K562 (cell line): ENCODE measurements around the gene SLC5A12. TPM values are rescaled to one million over a fixed set of nuclear protein-coding genes. Genes with fewer than 3 reads are reported as not detected.

Source experiments
- DEAF1 ChIP-seq: fragments of 450-650 bp; formaldehyde crosslinking; IDR thresholded peaks from 2 replicates; pipeline ENCODE4 v1.4.0; 2020; ENCODE audit warnings: mild to moderate bottlenecking, moderate library complexity
- NFATC3 ChIP-seq: fragments of 450-650 bp; IDR thresholded peaks from 2 replicates; pipeline ENCODE4 v1.6.1; 2017; ENCODE audit warnings: mild to moderate bottlenecking
- PATZ1 ChIP-seq: fragments of 250-450 bp; sonication (Bioruptor Pico); IDR thresholded peaks from 2 replicates; pipeline ENCODE4 v1.5.0; 2020; ENCODE audit warnings: mild to moderate bottlenecking, borderline replicate concordance
- RUNX1 ChIP-seq: sonication (generic); IDR thresholded peaks from 2 replicates; pipeline ENCODE4 v1.6.1; 2016; ENCODE audit warnings: antibody characterized with exemption, low read depth
- ZC3H11A ChIP-seq: IDR thresholded peaks from 2 replicates; pipeline ENCODE4 v1.6.1; 2012; ENCODE audit warnings: low read depth, low read length, improper control_type of control experiment
- ZNF75A ChIP-seq: fragments of 450-650 bp; formaldehyde crosslinking; IDR thresholded peaks from 2 replicates; pipeline ENCODE4 v1.4.0; 2020; ENCODE audit warnings: mild to moderate bottlenecking
- polyA plus RNA-seq, 8 experiments: library from polyadenylated mRNA; depleted of rRNA in 4 of 8; stranded (reverse) in 5 of 8; unstranded in 3 of 8; fragments of >200 nt; fragmentation: Nextera tagmentation in 2 of 8; fragmentation: Illumina TruSeq in 1 of 8; extraction: Ambion mirVana in 2 of 8; extraction: Trizol in 1 of 8; gene quantifications; 2 replicates each; pipeline versions ENCODE4 v1.2.1 to v1.2.3, GENCODE V29; 2011 to 2014; ENCODE audit warnings: inconsistent platforms in 1 of 8, missing spikeins in 1 of 8
- total RNA-seq, 7 experiments: library from RNA; depleted of rRNA in 6 of 7; stranded (reverse); fragments of >200 nt in 6 of 7; fragmentation: Illumina TruSeq in 2 of 7; extraction: Trizol in 2 of 7; gene quantifications; 2 replicates each; pipeline versions ENCODE4 v1.2.1 to v1.2.3, GENCODE V29; 2011 to 2021; ENCODE audit warnings: low replicate concordance in 1 of 7
- TF ChIP-seq, protein P1 (sequence below): fragments of 450-650 bp; conservative IDR thresholded peaks from 2 replicates; pipeline ENCODE4 v1.6.1; 2016; ENCODE audit warnings: missing genetic modification characterization, low read depth, mild to moderate bottlenecking, control low read depth, missing compliant biosample characterization

Gene SLC5A12
- total and polyA plus RNA-seq, 9 of the 15 experiments (the other 6 are each of a cell fraction or from before 2014, with no cell fraction given), result 0.03 to 0.16 (median 0.06) TPM; not detected in 5

GRCh38 chr11:26769027-26769426 is 47.2 kb upstream of the SLC5A12 start (continued):
- no peak for TF ChIP-seq PATZ1 (CRISPR knock-in tag)
- TF ChIP-seq, protein P1, sequence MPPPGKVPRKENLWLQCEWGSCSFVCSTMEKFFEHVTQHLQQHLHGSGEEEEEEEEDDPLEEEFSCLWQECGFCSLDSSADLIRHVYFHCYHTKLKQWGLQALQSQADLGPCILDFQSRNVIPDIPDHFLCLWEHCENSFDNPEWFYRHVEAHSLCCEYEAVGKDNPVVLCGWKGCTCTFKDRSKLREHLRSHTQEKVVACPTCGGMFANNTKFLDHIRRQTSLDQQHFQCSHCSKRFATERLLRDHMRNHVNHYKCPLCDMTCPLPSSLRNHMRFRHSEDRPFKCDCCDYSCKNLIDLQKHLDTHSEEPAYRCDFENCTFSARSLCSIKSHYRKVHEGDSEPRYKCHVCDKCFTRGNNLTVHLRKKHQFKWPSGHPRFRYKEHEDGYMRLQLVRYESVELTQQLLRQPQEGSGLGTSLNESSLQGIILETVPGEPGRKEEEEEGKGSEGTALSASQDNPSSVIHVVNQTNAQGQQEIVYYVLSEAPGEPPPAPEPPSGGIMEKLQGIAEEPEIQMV (tag), result no peak
- TF ChIP-seq RUNX1, result no peak
- no peak for TF ChIP-seq ZC3H11A
- TF ChIP-seq DEAF1 (CRISPR knock-in tag), result no peak
- TF ChIP-seq ZNF75A (CRISPR knock-in tag), result no peak
- no peak for TF ChIP-seq NFATC3
